GM19372 (cell line): ENCODE data around the gene NOXO1.
"Not testable (repeated sequence)": the region's sequence is repeated elsewhere in the genome, so short reads cannot be mapped to it uniquely, and the experiment has no call there.

ENCODE experiments used
- ATAC-seq: cut with Tn5 transposase; IDR thresholded peaks from one replicate; pipeline ENCODE4 v1.9.1; 2021; ENCODE audit warnings: mild to moderate bottlenecking, low read depth, moderate library complexity; ENCODE audit not compliant: unreplicated experiment

Gene NOXO1

GRCh38 chr16:1944612-1945199 lies 36.6 kb downstream of the NOXO1 start:
- ATAC-seq, result no peak

DNA sequence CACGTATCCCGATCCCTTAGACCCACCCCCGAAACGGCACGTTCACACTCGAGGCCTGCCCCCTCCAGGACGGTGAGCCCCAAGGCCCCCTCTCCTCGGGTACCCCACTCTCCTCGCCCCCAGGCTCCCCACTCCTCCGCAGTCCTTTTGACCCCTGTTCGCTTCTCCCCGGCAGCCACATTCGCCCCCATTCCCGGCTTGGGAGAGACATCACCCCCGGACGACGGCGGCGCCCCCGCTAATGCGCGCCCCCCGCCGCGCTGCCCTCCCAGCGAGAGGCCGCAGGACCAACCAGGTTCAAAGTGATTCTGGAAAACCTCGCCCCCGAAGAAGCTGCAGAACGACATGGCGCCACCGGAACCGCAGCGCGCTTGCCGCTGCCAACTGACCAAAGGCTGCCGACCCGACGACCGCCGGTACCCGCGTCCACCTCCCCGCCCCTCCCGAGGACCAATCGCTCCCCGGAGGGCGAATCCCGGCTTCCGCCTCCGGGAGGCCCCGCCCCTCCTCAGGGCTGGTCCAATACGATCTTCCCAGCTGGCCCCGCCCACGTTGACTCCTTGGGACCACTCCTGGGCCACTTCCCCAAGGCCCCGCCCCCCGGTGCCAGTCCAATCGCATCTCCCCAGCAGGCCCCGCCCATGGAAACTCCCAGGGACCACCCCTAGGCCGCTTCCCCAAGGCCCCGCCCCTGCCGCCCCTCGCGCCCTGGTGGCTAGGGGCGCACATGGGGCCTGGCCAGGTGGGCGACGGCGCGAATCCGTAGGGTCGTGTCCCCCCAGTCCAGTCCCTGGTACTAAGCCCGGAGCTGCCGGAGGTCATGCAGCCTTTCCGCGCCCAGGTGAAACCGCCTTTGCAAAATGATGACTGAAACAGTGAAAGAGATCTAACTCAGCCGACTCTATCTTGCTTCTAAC lies 38.2 kb downstream of the NOXO1 start, which contains the start of gene MSRB1:
TSS of gene MSRB1 (minus strand) at position 390 of the 917 bp plus-strand sequence. CDS start at position 347, 43 bp downstream.
- peak; percentile 93 for ATAC-seq

GRCh38 chr16:1942047-1942809 lies 39.0 kb downstream of the NOXO1 start:
- ATAC-seq, result no peak

DNA sequence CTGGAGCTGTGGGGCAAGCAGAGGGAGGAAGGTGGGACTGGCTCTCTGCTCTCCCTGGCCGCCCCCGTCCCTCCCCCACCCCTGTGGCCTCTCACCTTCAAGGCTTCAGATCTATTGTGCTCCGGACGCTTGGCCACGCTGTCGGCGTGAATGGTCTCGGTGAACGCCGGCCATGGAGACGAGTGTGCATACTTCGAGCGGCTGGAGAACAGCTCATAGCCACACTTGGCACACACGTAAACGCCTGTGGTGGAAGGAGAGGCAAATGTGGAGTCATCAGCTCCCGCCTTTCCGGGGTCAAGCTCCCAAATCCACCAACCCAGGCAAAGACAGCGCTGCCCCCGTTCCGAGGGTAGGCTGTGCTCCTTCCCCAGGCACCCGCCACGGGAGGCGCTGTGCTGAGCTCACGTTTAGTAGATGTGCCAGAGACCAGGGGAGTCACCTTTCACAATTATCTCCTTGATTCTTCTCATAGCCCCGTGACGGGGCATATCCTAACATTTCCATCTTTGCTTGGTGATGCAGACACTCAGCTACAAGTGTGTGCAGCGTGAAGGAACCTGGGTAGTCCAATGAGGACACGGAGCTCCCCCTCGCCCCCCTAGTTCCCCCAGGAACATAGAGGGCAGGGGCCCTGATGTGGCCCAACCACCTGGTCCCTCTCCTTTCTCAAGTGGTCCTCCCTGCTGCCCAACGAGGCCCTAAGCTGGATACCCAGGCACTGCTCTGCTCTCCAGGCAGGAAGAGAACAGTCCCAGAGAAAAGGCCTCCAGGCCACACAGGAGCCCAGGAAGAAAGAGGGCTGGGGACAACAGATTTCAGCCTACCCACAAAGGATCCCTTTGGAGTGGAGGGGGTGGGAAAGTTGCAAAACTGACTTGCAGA lies 39.9 kb downstream of the NOXO1 start:
- ATAC-seq, result no peak

DNA sequence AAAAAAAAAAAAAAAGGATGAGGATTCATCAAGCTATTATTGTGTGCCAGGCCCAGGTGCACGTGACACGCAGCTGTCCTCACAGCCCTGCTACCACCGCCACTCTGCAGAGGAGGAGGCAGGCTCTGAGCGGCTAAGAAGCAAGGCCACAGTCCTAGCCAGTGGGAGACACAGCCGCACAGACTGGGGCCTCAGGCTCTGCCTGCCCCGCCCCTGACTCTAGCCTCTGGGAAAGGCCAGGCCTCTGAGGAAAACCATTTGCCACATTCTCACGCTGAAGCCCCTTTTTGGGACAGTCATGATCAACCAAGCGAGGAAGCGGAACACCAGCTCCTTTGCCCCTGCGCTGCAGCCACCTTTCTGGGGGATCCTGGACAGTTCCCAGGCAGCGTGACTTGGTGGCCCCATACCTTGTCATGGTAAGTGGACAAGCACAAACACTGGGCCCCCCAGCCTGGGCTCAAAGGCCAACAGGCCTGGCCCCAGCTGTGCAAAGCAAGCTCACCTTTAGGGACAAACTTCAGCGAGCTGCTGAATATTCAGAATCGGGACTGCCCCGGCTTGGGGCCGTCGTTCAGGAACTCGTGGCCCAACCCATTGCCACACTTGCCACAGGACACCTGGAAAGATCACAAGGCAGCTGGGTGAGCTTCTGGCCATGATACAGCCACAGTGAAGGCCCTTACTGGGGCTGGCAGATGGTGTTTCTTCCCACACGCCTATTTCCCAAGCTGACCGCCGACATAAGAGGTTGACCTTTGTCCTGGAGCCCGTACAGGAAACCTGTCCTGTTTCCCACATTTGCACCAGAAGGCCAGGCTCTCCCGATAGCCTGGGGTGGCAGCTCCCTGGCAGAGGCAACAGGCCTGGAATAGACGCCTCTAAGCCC lies 40.8 kb downstream of the NOXO1 start:
- no peak for ATAC-seq

- ATAC-seq, result not testable (repeated sequence)
Observed at GRCh38 chr16:1939833-1940232, 41.4 kb downstream of the NOXO1 start.

GRCh38 chr16:1938910-1939309 lies 42.4 kb downstream of the NOXO1 start:
- ATAC-seq, result no peak

GRCh38 chr16:1938316-1938715 lies 43.0 kb downstream of the NOXO1 start:
- ATAC-seq, result no peak

GRCh38 chr16:1936945-1937479 lies 44.3 kb downstream of the NOXO1 start:
- no peak for ATAC-seq

GRCh38 chr16:1933097-1933661 lies 48.1 kb downstream of the NOXO1 start:
- no peak for ATAC-seq

DNA sequence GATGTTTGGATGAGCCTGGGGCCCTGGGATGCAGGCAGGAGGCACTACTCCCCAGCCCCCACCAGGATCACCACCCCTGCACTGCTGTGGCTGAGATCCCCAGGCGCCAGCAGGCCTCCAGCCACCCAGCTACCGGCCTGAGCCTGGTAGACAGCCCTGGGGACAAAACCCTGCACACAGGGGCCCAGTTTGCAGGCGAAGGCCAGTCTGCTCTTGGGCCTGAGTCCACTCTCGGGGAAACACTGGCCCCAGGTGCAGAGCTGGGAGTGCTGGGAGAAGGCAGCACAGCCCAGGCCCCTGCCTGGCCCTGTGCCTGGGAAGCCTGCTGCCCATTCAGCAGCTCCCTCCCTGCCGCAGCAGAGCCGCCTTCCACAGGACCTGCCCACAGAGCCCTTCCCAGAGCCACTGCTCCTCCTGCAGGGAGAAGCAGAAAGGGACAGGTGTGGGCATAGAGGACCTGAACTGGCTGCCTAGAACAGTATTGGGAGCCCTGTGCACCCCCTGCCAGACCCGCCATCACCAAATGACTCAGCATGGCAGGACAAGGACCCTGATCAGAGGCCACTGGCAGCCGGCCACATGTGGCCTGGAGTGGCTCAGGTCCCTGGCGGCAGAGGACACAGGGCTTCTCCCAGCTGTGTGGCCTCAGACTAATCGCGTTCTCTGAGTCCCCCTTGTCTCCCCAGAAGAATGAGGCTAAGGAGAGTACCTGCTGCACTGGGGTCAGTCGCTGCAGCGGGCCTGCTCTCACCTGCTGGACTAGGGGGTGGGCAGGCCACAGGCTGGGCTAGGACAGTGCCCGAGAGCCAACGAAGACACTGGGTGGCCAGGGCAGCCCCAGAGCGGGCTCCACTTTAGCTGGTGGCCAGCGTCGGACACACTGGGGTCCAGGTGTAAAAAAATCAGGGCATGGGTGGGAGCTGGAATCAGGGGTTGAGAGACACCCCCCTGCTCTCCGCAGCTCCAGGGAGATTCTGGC lies 48.9 kb downstream of the NOXO1 start:
- ATAC-seq, result no peak

GRCh38 chr16:1930338-1930720 lies 50.9 kb downstream of the NOXO1 start:
- ATAC-seq, result no peak

DNA sequence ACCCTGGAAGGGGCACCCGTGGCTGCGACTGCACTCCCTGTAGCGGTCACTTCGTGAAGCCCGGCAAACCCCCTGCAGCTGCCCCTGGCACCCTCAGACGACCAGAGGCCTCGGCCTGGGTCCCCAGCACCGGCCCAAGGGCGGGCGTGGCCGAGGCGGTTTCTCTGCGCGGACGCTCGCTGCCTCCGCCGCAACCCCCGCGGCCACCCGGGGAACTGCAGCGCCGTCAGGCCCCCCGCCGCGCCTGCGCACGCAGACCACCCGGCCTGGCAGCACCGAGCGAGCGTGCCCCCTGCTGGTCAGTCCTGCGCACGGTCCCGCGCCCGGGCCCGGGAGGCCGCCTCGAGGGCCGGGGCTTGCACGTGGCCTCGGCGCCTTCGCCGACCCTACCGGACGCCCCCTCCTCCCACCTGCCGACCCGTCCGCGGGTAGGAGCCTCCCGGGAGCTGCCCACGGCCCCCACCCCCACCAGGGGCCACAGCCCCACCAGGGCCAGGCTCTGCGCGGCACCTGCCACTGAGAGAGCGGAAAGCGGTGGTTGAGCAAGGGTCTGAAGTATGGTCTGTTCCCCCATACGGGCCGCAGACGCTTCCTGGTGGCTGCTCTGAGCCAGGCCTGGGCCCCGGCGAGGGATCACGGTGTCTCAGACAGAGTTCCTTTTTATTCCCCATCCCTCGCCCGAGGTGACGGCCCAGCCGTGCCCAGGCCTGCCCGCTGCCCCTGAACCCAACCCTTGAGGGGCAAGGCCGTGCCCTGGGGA lies 51.5 kb downstream of the NOXO1 start:
- peak; percentile 79 for ATAC-seq

- no peak for ATAC-seq
Observed at GRCh38 chr16:1929105-1929504, 52.2 kb downstream of the NOXO1 start.
